GM18507 (cell line): ENCODE results near the gene TTC33.
A peak's percentile ranks its signal among the peaks of the same experiment; 100 is the strongest.
"Not testable (repeated sequence)": the region's sequence is repeated elsewhere in the genome, so short reads cannot be mapped to it uniquely, and the experiment has no call there.

ENCODE experiments used
- DNase-seq: peaks from one replicate; pipeline ENCODE4 v3.0.0; 2011; ENCODE audit warnings: low read depth; ENCODE audit not compliant: insufficient read length; ENCODE audit errors: extremely low spot score
- FAIRE-seq: peaks from 2 replicates; lab custom pipeline; 2011; peaks lifted over from hg19 to GRCh38; lab: Jason Lieb, UNC

TTC33 gene, protein sequence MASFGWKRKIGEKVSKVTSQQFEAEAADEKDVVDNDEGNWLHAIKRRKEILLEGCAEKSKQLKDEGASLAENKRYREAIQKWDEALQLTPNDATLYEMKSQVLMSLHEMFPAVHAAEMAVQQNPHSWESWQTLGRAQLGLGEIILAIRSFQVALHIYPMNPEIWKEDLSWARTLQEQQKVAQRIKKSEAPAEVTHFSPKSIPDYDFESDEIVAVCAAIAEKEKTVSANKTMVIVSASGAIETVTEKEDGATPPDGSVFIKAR

DNA sequence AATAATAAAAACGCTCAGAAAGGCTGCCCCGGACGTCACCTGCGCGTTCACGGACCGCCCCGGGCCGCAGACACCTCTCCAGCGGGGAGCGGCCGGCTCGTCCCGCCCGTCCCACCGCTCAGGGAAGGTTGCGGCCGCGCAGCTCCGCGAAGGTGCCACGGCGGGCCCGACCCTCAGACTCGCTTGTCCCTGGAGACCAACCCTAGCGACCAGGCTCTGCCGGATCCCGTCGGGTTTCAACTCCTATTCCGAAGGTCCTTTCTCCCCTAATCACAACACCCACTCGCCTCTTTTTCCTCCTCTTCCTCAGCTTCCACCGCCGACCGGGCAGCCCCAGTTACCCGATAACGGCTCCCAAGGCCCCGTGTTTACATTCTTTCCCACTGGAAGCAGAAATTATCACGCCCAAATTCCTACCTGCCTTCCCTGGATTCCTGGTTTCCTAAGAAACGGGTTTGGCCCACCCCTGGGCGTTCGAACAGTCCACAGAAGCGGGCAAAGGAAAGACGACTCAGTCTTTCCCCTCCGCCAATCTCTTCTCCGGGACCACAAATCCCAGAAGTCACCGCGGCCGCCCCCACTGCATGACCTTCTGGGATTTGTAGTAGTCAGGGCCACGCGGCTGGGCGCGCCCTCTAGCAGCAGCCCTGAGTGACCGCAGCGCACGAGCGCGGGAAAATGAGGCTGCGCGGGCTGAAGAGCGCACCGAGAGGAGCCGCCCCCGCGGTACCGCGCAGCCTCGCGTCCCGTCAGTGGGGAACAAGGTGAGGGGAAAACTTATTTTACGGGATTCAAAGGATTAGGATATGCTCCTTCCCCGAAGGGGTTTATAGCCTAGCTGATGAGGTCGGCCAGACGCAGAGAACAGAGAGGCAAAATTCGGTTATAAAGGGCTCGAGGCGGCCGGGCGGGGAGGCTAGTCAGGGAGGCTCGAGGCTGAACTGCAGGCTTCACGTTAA, at the start of gene TTC33:
Gene TTC33, minus strand, starts transcription at position 555 of the 959 bp plus-strand sequence. CDS start 8,943 bp downstream, outside the sequence.
- peak; percentile 85 for DNase-seq
- FAIRE-seq, result peak; percentile 97

DNA sequence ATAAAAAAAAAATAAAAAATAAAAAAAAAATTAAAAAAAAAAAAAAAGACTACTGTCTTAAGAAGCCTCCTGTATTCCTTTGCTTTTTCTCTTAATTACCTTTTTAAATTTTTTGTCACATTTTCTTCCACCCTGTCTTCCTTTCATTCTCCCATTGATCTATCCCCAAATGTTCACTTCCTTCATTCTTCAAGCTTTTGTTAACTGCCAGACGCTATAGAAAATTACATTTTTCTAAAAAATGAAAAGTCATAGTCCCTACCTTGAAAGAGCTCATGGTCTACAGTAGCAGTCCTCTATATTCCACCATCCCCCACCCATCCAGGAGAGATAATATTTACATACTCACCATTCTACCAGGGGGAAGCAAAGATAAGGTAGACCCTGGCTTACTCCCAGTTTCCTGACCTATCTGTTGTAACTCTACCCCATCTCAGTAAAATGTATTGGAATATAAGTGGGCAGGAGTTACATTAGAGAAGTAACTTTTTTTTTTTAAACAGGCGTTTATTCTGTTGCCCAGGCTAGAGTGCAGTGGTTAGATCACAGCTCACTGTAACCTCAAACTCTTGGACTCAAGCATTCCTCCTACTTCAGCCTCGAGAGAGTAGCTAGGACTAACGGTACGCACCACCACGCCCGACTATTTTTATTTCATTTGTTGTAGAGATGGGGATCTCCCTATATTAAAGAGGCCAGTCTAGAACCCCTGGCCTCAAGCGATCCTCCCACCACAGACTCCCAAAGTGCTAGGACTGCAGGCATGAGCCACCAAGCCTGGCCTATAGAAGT, 46.2 kb upstream of the TTC33 start:
- DNase-seq (no peak), FAIRE-seq (no peak)

DNA sequence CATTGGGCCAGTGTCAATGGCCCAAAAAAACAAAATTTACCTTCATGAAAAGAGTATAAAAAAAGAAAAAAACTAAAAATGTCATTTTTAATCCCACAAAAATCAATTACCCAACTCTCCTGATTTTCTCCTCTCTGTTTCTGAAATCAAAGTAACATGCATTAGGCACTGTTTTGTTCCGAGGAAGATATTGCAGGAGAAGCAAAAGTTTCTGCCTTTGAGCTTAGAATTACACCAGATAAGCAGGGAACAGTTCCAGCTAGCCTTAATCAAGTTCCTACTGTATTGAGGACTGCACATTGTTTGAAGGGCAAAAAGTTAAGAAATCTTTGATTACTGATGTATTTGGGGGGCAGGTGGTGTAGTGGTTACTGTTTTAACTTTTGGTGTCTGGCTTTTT, 43.5 kb upstream of the TTC33 start:
- FAIRE-seq (no peak), DNase-seq (no peak)

DNA sequence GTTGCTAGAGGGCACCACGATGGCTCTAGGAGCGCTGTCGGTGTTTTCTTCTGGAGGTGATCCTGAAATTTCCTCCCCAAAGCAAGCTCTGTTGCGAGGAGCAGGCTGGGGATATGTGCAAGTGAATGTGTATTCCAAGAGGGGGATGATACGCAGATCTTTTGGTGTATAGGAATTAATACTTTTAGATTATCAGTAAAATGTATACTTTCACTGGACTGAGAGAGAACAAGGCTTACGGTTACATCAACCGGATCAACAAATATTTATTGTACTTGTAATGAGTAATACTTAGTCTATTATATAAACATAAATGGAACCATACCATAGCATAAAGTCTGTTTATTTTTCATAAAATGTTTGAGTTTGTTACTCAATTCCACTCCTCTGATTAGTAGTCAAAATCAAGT, 43.0 kb upstream of the TTC33 start:
- FAIRE-seq (no peak), DNase-seq (no peak)

GRCh38 chr5:40798012-40798800, 42.4 kb upstream of the TTC33 start, which contains the start of gene PRKAA1:
TSS of gene PRKAA1 (minus strand) at chr5:40798374. CDS start at chr5:40798189, 185 bp downstream.
- peak; percentile 77 for DNase-seq
- FAIRE-seq, result peak; percentile 74

- peak; percentile 48 for FAIRE-seq
These were observed 41.7 kb upstream of the TTC33 start for GRCh38 chr5:40797273-40798011.

DNA sequence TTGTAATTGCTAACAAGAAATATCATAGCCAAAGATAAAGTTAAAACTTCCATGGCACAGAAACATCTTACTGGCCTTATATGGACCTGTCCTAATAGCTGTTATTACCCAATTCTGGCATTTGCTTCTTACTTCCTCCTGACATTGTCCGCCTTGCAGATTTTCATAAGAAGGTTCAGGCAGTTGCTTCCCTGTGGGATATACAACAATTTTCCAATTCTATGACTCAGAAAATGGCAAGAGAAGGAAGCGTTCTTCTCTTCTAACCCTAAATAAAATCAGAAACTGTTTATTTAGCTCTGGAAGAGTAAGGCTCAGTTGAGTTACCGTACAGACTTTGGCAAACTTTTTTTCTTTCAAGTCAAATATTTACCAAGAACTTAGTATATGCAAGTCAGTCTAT, 40.7 kb upstream of the TTC33 start:
- FAIRE-seq (no peak), DNase-seq (no peak)

More at GRCh38 chr5:40797273-40798011, 41.7 kb upstream of the TTC33 start:
- DNase-seq, result peak; percentile 11

- not testable (repeated sequence) for DNase-seq, FAIRE-seq
These were observed 39.1 kb upstream of the TTC33 start for GRCh38 chr5:40794877-40795276.

DNA sequence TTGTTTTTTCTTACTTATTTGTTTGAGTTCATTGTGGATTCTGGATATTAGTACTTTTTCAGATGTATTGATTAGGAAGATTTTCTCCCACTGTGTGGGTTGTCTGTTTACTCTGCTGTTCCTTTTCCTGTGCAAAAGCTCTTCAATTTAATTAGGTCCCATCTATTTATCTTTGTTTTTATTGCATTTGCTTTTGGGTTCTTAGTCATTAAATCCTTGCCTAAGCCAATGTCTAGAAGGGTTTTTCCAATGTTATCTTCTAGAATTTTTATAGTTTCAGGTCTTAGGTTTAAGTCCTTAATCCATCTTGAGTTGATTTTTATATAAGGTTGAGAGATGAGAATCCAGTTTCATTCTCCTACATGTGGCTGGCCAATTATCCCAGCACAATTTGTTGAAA, 38.6 kb upstream of the TTC33 start:
- not testable (repeated sequence) for DNase-seq, FAIRE-seq

GRCh38 chr5:40792691-40793090, 36.9 kb upstream of the TTC33 start:
- not testable (repeated sequence) for DNase-seq, FAIRE-seq

- FAIRE-seq (no peak), DNase-seq (no peak)
These were observed 36.0 kb upstream of the TTC33 start for GRCh38 chr5:40791715-40792139.

- DNase-seq, result no peak
- FAIRE-seq, result no peak
These were observed 35.3 kb upstream of the TTC33 start for GRCh38 chr5:40790947-40791593.

- not testable (repeated sequence) for FAIRE-seq, DNase-seq
These were observed 33.2 kb upstream of the TTC33 start for GRCh38 chr5:40788941-40789340.

- no peak for FAIRE-seq
- no peak for DNase-seq
These were observed 32.2 kb upstream of the TTC33 start for GRCh38 chr5:40787986-40788385.

GRCh38 chr5:40786664-40787063, 30.9 kb upstream of the TTC33 start:
- not testable (repeated sequence) for DNase-seq, FAIRE-seq

- FAIRE-seq (no peak), DNase-seq (no peak)
These were observed 29.2 kb upstream of the TTC33 start for GRCh38 chr5:40784916-40785315.

DNA sequence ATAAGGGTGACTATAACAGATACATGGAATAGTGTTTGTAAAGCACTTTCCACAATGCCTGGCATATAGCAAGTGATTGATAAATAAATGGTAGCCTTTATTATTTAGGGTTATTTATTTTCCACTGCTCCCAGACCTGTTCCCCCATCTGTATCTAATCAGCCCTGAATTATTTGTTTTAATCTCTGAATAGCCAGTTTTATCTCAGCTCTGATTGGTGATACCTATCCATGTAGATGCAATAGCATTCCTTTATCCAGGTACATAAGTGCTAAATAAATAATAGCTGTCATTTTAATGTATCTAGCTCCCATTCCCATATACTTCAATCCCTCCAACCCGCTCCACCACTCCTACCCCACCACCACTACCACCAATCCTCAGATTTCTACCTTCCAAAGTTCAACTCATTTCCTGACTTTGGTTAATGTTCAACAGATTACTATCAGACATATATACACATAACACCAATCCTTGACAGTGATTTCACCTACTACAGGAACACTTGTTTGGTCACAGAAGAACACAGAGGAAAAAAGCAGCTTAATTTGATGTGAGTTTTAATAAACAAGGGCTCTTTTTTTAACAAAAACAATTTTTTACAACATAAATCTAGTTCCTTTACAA, 28.4 kb upstream of the TTC33 start:
- DNase-seq, result no peak
- peak; percentile 12 for FAIRE-seq
